IMR-90 (cell line): Measurements from ENCODE around the gene MICALL2. TPM values are rescaled to one million over a fixed set of nuclear protein-coding genes. Genes with fewer than 3 reads are reported as not detected.
A peak's percentile ranks its signal among the peaks of the same experiment; 100 is the strongest.

Experiments
- ATAC-seq: fragments of 200-7000 bp; cut with Tn5 transposase; 2 replicates; pipeline ENCODE4 v1.9.1; 2020; ENCODE audit warnings: low read depth, mild to moderate bottlenecking, moderate library complexity
- BruUV-seq: library from RNA; stranded (reverse); fragments of 400-500 nt; replicated peaks from 2 replicates; lab custom pipeline; 2021; lab: Mats Ljungman, UMichigan
- CTCF ChIA-PET: fragments of 300-600 bp; formaldehyde crosslinking; extraction: SDS; loops from one replicate; lab custom pipeline; 2021; ENCODE audit warnings: antibody characterized with exemption; lab: Yijun Ruan, JAX
- POLR2A ChIA-PET: fragments of 300-600 bp; sonication (Branson Sonifier 250); formaldehyde crosslinking; loops from one replicate; lab custom pipeline; 2022; ENCODE audit warnings: antibody characterized with exemption; ENCODE audit not compliant: unreplicated experiment; lab: Charles Lee
- DNase-seq: peaks from one replicate; pipeline ENCODE4 v3.0.0; 2013
- H2AFZ ChIP-seq: replicated peaks from 2 replicates; pipeline ENCODE3; 2013; ENCODE audit warnings: low read length, mild to moderate bottlenecking; ENCODE audit not compliant: poor library complexity
- H2AK5ac ChIP-seq: 2 replicates; pipeline ENCODE4 v1.6.1; 2013; ENCODE audit warnings: low read depth, low read length, inconsistent platforms
- H2AK9ac ChIP-seq: replicated peaks from 2 replicates; pipeline ENCODE3; 2013; ENCODE audit warnings: mild to moderate bottlenecking, low read depth, low read length, moderate library complexity; ENCODE audit not compliant: poor library complexity
- H2BK120ac ChIP-seq: 2 replicates; pipeline ENCODE4 v1.6.1; 2013; ENCODE audit warnings: low read depth, low read length, inconsistent platforms
- H2BK15ac ChIP-seq: 3 replicates; pipeline ENCODE4 v1.6.1; 2013; ENCODE audit warnings: low read depth, low read length, inconsistent platforms
- H2BK20ac ChIP-seq: 2 replicates; pipeline ENCODE4 v1.6.1; 2013; ENCODE audit warnings: low read depth, mild to moderate bottlenecking, inconsistent platforms, low read length, moderate library complexity
- H2BK5ac ChIP-seq: 2 replicates; pipeline ENCODE4 v1.6.1; 2013; ENCODE audit warnings: mild to moderate bottlenecking, low read depth, low read length, inconsistent platforms; ENCODE audit not compliant: poor library complexity, severe bottlenecking
- H3K14ac ChIP-seq: replicated peaks from 2 replicates; pipeline ENCODE4 v1.6.1; 2013; ENCODE audit warnings: low read depth, low read length, inconsistent platforms
- H3K18ac ChIP-seq: 2 replicates; pipeline ENCODE4 v1.6.1; 2013; ENCODE audit warnings: low read depth, low read length, control low read depth
- H3K23ac ChIP-seq: 2 replicates; pipeline ENCODE4 v1.6.1; 2013; ENCODE audit warnings: low read depth, low read length, inconsistent platforms
- H3K27ac ChIP-seq: 2 replicates; pipeline ENCODE4 v1.5.1; 2013; ENCODE audit warnings: mild to moderate bottlenecking, control low read depth, low read length; ENCODE audit not compliant: insufficient read depth
- H3K27me3 ChIP-seq: 2 replicates; pipeline ENCODE4 v1.6.1; 2013; ENCODE audit warnings: low read length; ENCODE audit not compliant: control insufficient read depth, insufficient read depth
- H3K36me3 ChIP-seq: 2 replicates; pipeline ENCODE4 v1.6.1; 2013; ENCODE audit warnings: low read length, mixed read lengths; ENCODE audit not compliant: control insufficient read depth, insufficient read depth
- H3K4ac ChIP-seq: 2 replicates; pipeline ENCODE4 v1.6.1; 2013; ENCODE audit warnings: low read depth, low read length, inconsistent platforms
- H3K4me1 ChIP-seq: 2 replicates; pipeline ENCODE4 v1.6.1; 2013; ENCODE audit warnings: low read length, mixed read lengths; ENCODE audit not compliant: control insufficient read depth, insufficient read depth
- H3K4me2 ChIP-seq: 2 replicates; pipeline ENCODE4 v1.6.1; 2013; ENCODE audit warnings: low read depth, mild to moderate bottlenecking, control low read depth, low read length, moderate library complexity
- H3K4me3 ChIP-seq: 2 replicates; pipeline ENCODE4 v1.5.1; 2013; ENCODE audit warnings: low read depth, mild to moderate bottlenecking, control low read depth, low read length, moderate library complexity; ENCODE audit not compliant: insufficient read depth
- H3K56ac ChIP-seq: 2 replicates; pipeline ENCODE4 v1.6.1; 2013; ENCODE audit warnings: low read length, inconsistent platforms; ENCODE audit not compliant: insufficient read depth; ENCODE audit errors: extremely low read depth
- H3K79me1 ChIP-seq, 2 experiments: 2 replicates each; pipeline ENCODE4 v1.6.1; 2013; ENCODE audit warnings: low read length in 2 of 2, inconsistent platforms in 1 of 2, low read depth in 1 of 2
- H3K9ac ChIP-seq: 2 replicates; pipeline ENCODE4 v1.6.1; 2013; ENCODE audit warnings: low read depth, low read length, control low read depth
- H3K9me1 ChIP-seq: 2 replicates; pipeline ENCODE4 v1.6.1; 2013; ENCODE audit warnings: low read length, inconsistent platforms; ENCODE audit not compliant: insufficient read depth
- H3K9me3 ChIP-seq: 2 replicates; pipeline ENCODE4 v1.6.1; 2013; ENCODE audit warnings: low read length; ENCODE audit not compliant: control insufficient read depth, insufficient read depth
- H4K20me1 ChIP-seq: 2 replicates; pipeline ENCODE4 v1.6.1; 2013; ENCODE audit warnings: low read length, inconsistent platforms; ENCODE audit not compliant: insufficient read depth
- H4K5ac ChIP-seq: 2 replicates; pipeline ENCODE4 v1.6.1; 2013; ENCODE audit warnings: mild to moderate bottlenecking, low read depth, low read length, control low read depth
- H4K8ac ChIP-seq, 2 experiments: 2 replicates each; pipeline ENCODE4 v1.6.1; 2013; ENCODE audit warnings: low read depth in 2 of 2, low read length in 2 of 2, control low read depth in 1 of 2, inconsistent platforms in 1 of 2
- H4K91ac ChIP-seq: 2 replicates; pipeline ENCODE4 v1.6.1; 2013; ENCODE audit warnings: low read depth, low read length, inconsistent platforms; ENCODE audit not compliant: insufficient read depth
- BHLHE40 ChIP-seq: fragments of 150-350 bp; IDR thresholded peaks from 2 replicates; pipeline ENCODE4 v1.6.1; 2016; ENCODE audit warnings: mild to moderate bottlenecking, low read depth, low read length
- CEBPB ChIP-seq: IDR thresholded peaks from 2 replicates; pipeline ENCODE4 v1.6.1; 2012; ENCODE audit warnings: low read depth, low read length, improper control_type of control experiment
- CHD1 ChIP-seq: IDR thresholded peaks from 2 replicates; pipeline ENCODE4 v1.6.1; 2012; ENCODE audit warnings: low read depth, low read length, improper control_type of control experiment
- ELK1 ChIP-seq: fragments of 150-350 bp; IDR thresholded peaks from 2 replicates; pipeline ENCODE4 v1.6.1; 2016; ENCODE audit warnings: low read depth, mild to moderate bottlenecking, low read length, moderate library complexity, borderline replicate concordance
- FOS ChIP-seq: fragments of 150-350 bp; IDR thresholded peaks from 2 replicates; pipeline ENCODE4 v1.6.1; 2016; ENCODE audit warnings: low read depth, low read length
- MAZ ChIP-seq: IDR thresholded peaks from 2 replicates; pipeline ENCODE4 v1.6.1; 2012; ENCODE audit warnings: low read depth, mild to moderate bottlenecking, low read length, improper control_type of control experiment, moderate library complexity, borderline replicate concordance
- POLR2A ChIP-seq: IDR thresholded peaks from 2 replicates; pipeline ENCODE4 v1.6.1; 2012; ENCODE audit warnings: mild to moderate bottlenecking, low read depth, low read length
- RCOR1 ChIP-seq: IDR thresholded peaks from 2 replicates; pipeline ENCODE4 v1.6.1; 2012; ENCODE audit warnings: mild to moderate bottlenecking, low read length, improper control_type of control experiment; ENCODE audit not compliant: insufficient replicate concordance
- RFX5 ChIP-seq: IDR thresholded peaks from 2 replicates; pipeline ENCODE4 v1.8.0; 2012; ENCODE audit warnings: low read depth, mild to moderate bottlenecking, low read length, moderate library complexity
- SMC3 ChIP-seq: fragments of 150-350 bp; IDR thresholded peaks from 2 replicates; pipeline ENCODE4 v1.6.1; 2016; ENCODE audit warnings: low read depth, mild to moderate bottlenecking, antibody characterized with exemption, low read length, moderate library complexity
- USF2 ChIP-seq: fragments of 150-350 bp; IDR thresholded peaks from 2 replicates; pipeline ENCODE4 v1.6.1; 2017; ENCODE audit warnings: mild to moderate bottlenecking, antibody characterized with exemption, low read length, low read depth
- WGBS, 2 experiments: methylation state at CpG; one replicate each; pipeline versions ENCODE4 v1.1.5 to v1.1.7; 2013; ENCODE audit warnings: missing lambda C conversion rate in 2 of 2; ENCODE audit not compliant: insufficient read length in 1 of 2; ENCODE audit errors: extremely low coverage in 2 of 2; 5-methylcytosine and 5-hydroxymethylcytosine counted together
- dilution Hi-C: fragments of 300-500 bp; cut with HindIII; formaldehyde crosslinking; loops from one replicate; pipeline ENCODE4 v1.14.3; 2018; ENCODE audit warnings: low sequenced_read_pairs; ENCODE audit not compliant: unreplicated experiment
- in situ Hi-C: fragments of 300-500 bp; cut with MboI; formaldehyde crosslinking; loops from 3 replicates; pipeline ENCODE4 v1.14.3; 2019; ENCODE audit warnings: low sequenced_read_pairs, inconsistent platforms, mixed read lengths
- intact Hi-C: fragments of 100-400 bp; cut with micrococcal nuclease; formaldehyde crosslinking; loops from 2 replicates; pipeline ENCODE4 v1.10.0; 2022
- polyA plus RNA-seq, 3 experiments: library from polyadenylated mRNA; depleted of rRNA; stranded (reverse); fragments of >200 nt; gene quantifications; 2 replicates each; pipeline ENCODE4 v1.2.3, GENCODE V29; 2012; ENCODE audit warnings: low replicate concordance in 1 of 3
- total RNA-seq: library from RNA; depleted of rRNA; stranded (reverse); fragments of >200 nt; gene quantifications from 2 replicates; pipeline ENCODE4 v1.2.3, GENCODE V29; 2012
- TF ChIP-seq, protein P1 (sequence below): conservative IDR thresholded peaks from 2 replicates; pipeline ENCODE4 v1.5.1; 2012; ENCODE audit warnings: mild to moderate bottlenecking, low read depth, low read length, improper control_type of control experiment

The MICALL2 gene
- total and polyA plus RNA-seq, 2 of the 4 experiments (the other 2 are of a cell fraction) = 6.6 to 34.1 TPM

GRCh38 chr7:1503816-1504775 is 44.8 kb upstream of the MICALL2 start, which contains the start of gene INTS1:
Gene INTS1, minus strand, starts transcription at chr7:1504389. Its CDS starts 429 bp downstream, at chr7:1503960.
- intact Hi-C loops (loop anchor here (5.0 kb wide), 1 partner anchor 33 kb away; no protein-coding TSS in a partner anchor), in situ Hi-C loops (no loop called here), dilution Hi-C loops (no loop called here)
- Histone ChIP-seq H2AFZ (peak within 1 kb of the TSS; percentile 100), H2AK5ac (peak within 1 kb of the TSS; percentile 90; the same call in 1 of the 2 replicates), H3K4me1 (peaks cover 5% of the 10 kb centered on the region), H3K9ac (peak within 1 kb of the TSS; percentile 88), H3K9me1 (0 out of 2 replicates have a peak, but pooled peaks cover 3% of the 10 kb centered on the region), H4K20me1 (peaks cover 18% of the 10 kb centered on the region), H3K36me3 (peaks cover 32% of the 10 kb centered on the region), H2AK9ac (peak within 1 kb of the TSS; percentile 96), H3K9me3 (no peaks in the 10 kb centered on the region), H2BK5ac (peak within 1 kb of the TSS; percentile 91), H4K5ac (peak within 1 kb of the TSS; percentile 72; the same call in 1 of the 2 replicates), H3K56ac (peak within 1 kb of the TSS; percentile 71), H2BK15ac (peak within 1 kb of the TSS; percentile 81; the same call in 1 of the 3 replicates), H3K79me1 (peaks cover 16 to 45% of the 10 kb centered on the region in 2 experiments), H4K91ac (peak within 1 kb of the TSS; percentile 96), H3K4me2 (peak within 1 kb of the TSS; percentile 95), H2BK20ac (peak within 1 kb of the TSS; percentile 80; the same call in 1 of the 2 replicates), H3K27me3 (no peaks in the 10 kb centered on the region), H2BK120ac (peak within 1 kb of the TSS; percentile 98), H3K27ac (peak within 1 kb of the TSS; percentile 84), H3K18ac (peak within 1 kb of the TSS; percentile 53; the same call in 1 of the 2 replicates), H3K4ac (peak within 1 kb of the TSS; percentile 96), H3K4me3 (peak within 1 kb of the TSS; percentile 98), H3K23ac (peak within 1 kb of the TSS; percentile 89; the same call in 1 of the 2 replicates), H4K8ac (peak within 1 kb of the TSS; percentile 92 to 99; a peak in 2 of 4 replicates), H3K14ac (peak within 1 kb of the TSS; percentile 95; the same call in 1 of the 2 replicates)
- BruUV-seq = no TSS peak
- POLR2A ChIA-PET = no interaction called here
- ATAC-seq (peak; percentile 97), DNase-seq (peak; percentile 85)
- WGBS, 2 experiments = 0% methylated on average over 78 of the region's 118 CpGs; no CpG with 5 or more reads in 1 of the 2 experiments
- CTCF ChIA-PET = interaction anchor here (0.8 kb wide), 1 partner anchor 33 kb away, joined by 3 read pairs; no protein-coding TSS in a partner anchor
- peak; percentile 81 for TF ChIP-seq POLR2A
- no peak for TF ChIP-seq RCOR1
- no peak for TF ChIP-seq ELK1
- TF ChIP-seq BHLHE40 = peak; percentile 15; the same call in 1 of the 2 replicates
- no peak for TF ChIP-seq USF2
- no peak for TF ChIP-seq FOS
- no peak for TF ChIP-seq CEBPB
- peak; percentile 49 for TF ChIP-seq SMC3
- TF ChIP-seq MAZ = peak; percentile 24; the same call in 1 of the 2 replicates
- no peak for TF ChIP-seq CHD1
- TF ChIP-seq, protein P1, sequence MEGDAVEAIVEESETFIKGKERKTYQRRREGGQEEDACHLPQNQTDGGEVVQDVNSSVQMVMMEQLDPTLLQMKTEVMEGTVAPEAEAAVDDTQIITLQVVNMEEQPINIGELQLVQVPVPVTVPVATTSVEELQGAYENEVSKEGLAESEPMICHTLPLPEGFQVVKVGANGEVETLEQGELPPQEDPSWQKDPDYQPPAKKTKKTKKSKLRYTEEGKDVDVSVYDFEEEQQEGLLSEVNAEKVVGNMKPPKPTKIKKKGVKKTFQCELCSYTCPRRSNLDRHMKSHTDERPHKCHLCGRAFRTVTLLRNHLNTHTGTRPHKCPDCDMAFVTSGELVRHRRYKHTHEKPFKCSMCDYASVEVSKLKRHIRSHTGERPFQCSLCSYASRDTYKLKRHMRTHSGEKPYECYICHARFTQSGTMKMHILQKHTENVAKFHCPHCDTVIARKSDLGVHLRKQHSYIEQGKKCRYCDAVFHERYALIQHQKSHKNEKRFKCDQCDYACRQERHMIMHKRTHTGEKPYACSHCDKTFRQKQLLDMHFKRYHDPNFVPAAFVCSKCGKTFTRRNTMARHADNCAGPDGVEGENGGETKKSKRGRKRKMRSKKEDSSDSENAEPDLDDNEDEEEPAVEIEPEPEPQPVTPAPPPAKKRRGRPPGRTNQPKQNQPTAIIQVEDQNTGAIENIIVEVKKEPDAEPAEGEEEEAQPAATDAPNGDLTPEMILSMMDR = peak; percentile 99
- no peak for TF ChIP-seq RFX5
